Endothelial cell of umbilical vein (primary cell): ENCODE results near the gene PPM1D. TPM values are rescaled to one million over a fixed set of nuclear protein-coding genes. Genes with fewer than 3 reads are reported as not detected.

Source experiments
- BruUV-seq: library from RNA; stranded (reverse); fragments of 400-500 nt; replicated peaks from 2 replicates; lab custom pipeline; 2021; lab: Mats Ljungman, UMichigan
- CTCF ChIA-PET: fragments of 300-600, 350-600 bp; sonication (Branson Sonifier 250); formaldehyde crosslinking; loops from one replicate; lab custom pipeline; 2021; ENCODE audit warnings: antibody characterized with exemption, inconsistent platforms; lab: Charles Lee
- POLR2A ChIA-PET: fragments of 300-600, 350-600 bp; sonication (Branson Sonifier 250); formaldehyde crosslinking; loops from one replicate; lab custom pipeline; 2021; ENCODE audit warnings: antibody characterized with exemption, inconsistent platforms; lab: Charles Lee
- DNase-seq: peaks from one replicate; pipeline ENCODE4 v3.0.0-alpha.2; 2011; ENCODE audit warnings: low read depth, low spot score
- FAIRE-seq: peaks from 2 replicates; lab custom pipeline; 2011; peaks lifted over from hg19 to GRCh38; lab: Jason Lieb, UNC
- H2AFZ ChIP-seq: 2 replicates; pipeline ENCODE4 v1.6.0; 2012; ENCODE audit warnings: low read depth, low read length, control low read depth, inconsistent platforms
- H3K27ac ChIP-seq: 2 replicates; pipeline ENCODE4 v1.5.1; 2011; ENCODE audit warnings: low read depth, mild to moderate bottlenecking, control low read depth, low read length, moderate library complexity; ENCODE audit not compliant: insufficient read depth
- H3K27me3 ChIP-seq, 2 experiments: 2 replicates each; pipeline versions ENCODE4 v1.6.0 to v1.6.1; 2011; ENCODE audit warnings: low read length in 2 of 2, mixed read lengths in 1 of 2; ENCODE audit not compliant: control insufficient read depth in 2 of 2, insufficient read depth in 2 of 2
- H3K36me3 ChIP-seq, 2 experiments: 2 replicates in 1 of 2; 3 replicates in 1 of 2; pipeline ENCODE4 v1.5.1; 2011; ENCODE audit warnings: low read length in 2 of 2, mild to moderate bottlenecking in 1 of 2, moderate library complexity in 1 of 2; ENCODE audit not compliant: control insufficient read depth in 2 of 2, insufficient read depth in 2 of 2; ENCODE audit errors: extremely low read depth in 1 of 2
- H3K4me1 ChIP-seq: 3 replicates; pipeline ENCODE4 v1.5.1; 2011; ENCODE audit warnings: mild to moderate bottlenecking, low read length; ENCODE audit not compliant: control insufficient read depth, insufficient read depth; ENCODE audit errors: extremely low read depth
- H3K4me2 ChIP-seq: 2 replicates; pipeline ENCODE4 v1.6.1; 2011; ENCODE audit warnings: low read length, control low read depth, mixed read lengths; ENCODE audit not compliant: insufficient read depth
- H3K4me3 ChIP-seq, 3 experiments: fragments of 200-600 bp in 1 of 3; sonication (generic), shearing (Covaris generic) in 1 of 3; replicated peaks in 1 of 3; 2 replicates each; pipeline ENCODE4 v1.5.1; 2011 to 2016; ENCODE audit warnings: control low read depth in 3 of 3, low read length in 3 of 3, mild to moderate bottlenecking in 2 of 3, inconsistent platforms in 1 of 3, low read depth in 1 of 3, moderate library complexity in 1 of 3; ENCODE audit not compliant: insufficient read depth in 1 of 3
- H3K79me2 ChIP-seq: 2 replicates; pipeline ENCODE4 v1.6.0; 2012; ENCODE audit warnings: low read length, inconsistent platforms; ENCODE audit not compliant: control insufficient read depth, insufficient read depth
- H3K9ac ChIP-seq: replicated peaks from 2 replicates; pipeline ENCODE3; 2011; ENCODE audit warnings: low read length, control low read depth; ENCODE audit not compliant: insufficient read depth; ENCODE audit errors: extremely low read depth
- H3K9me1 ChIP-seq: replicated peaks from 3 replicates; pipeline ENCODE4 v1.6.0; 2011; ENCODE audit warnings: mild to moderate bottlenecking, low read length; ENCODE audit not compliant: control insufficient read depth, insufficient read depth; ENCODE audit errors: extremely low read depth
- H3K9me3 ChIP-seq: replicated peaks from 2 replicates; pipeline ENCODE4 v1.5.1; 2012; ENCODE audit warnings: low read length, inconsistent platforms; ENCODE audit not compliant: control insufficient read depth, insufficient read depth
- H4K20me1 ChIP-seq: replicated peaks from 2 replicates; pipeline ENCODE3; 2011; ENCODE audit warnings: mild to moderate bottlenecking, low read length; ENCODE audit not compliant: control insufficient read depth, insufficient read depth; ENCODE audit errors: extremely low read depth
- EZH2 ChIP-seq: IDR thresholded peaks from 2 replicates; pipeline ENCODE4 v1.6.1; 2012; ENCODE audit warnings: borderline replicate concordance, low read depth, mild to moderate bottlenecking, moderate library complexity, low read length, inconsistent platforms; ENCODE audit not compliant: severe bottlenecking
- FOS ChIP-seq: IDR thresholded peaks from 2 replicates; pipeline ENCODE4 v1.6.1; 2011; ENCODE audit warnings: mild to moderate bottlenecking, low read length, moderate library complexity, borderline replicate concordance; ENCODE audit not compliant: insufficient read depth
- MYC ChIP-seq: IDR thresholded peaks from one replicate; pipeline ENCODE4 v1.6.1; 2011; ENCODE audit warnings: mild to moderate bottlenecking, low read depth, low read length
- POLR2A ChIP-seq: IDR thresholded peaks from 2 replicates; pipeline ENCODE4 v1.6.1; 2012; ENCODE audit warnings: low read depth, mild to moderate bottlenecking, control low read depth, low read length
- POLR2AphosphoS5 ChIP-seq: IDR thresholded peaks from 2 replicates; pipeline ENCODE4 v1.6.1; 2012; ENCODE audit warnings: low read depth, mild to moderate bottlenecking, control low read depth, low read length, moderate library complexity; ENCODE audit not compliant: insufficient read depth
- dilution Hi-C: fragments of 300-500 bp; cut with MboI; formaldehyde crosslinking; loops from one replicate; pipeline ENCODE4 v1.15.0; 2019; ENCODE audit warnings: low sequenced_read_pairs; ENCODE audit not compliant: extremely low pct_ligation_motif_present
- intact Hi-C: fragments of 100-400 bp; cut with micrococcal nuclease; formaldehyde crosslinking; loops from one replicate; pipeline ENCODE4 v1.10.0; 2022
- polyA plus RNA-seq, 4 experiments: library from polyadenylated mRNA; depleted of rRNA in 3 of 4; stranded (reverse) in 3 of 4; unstranded in 1 of 4; fragments of >200 nt; gene quantifications; 2 replicates each; pipeline versions ENCODE4 v1.2.1 to v1.2.3, GENCODE V29; 2011 to 2012; ENCODE audit warnings: missing spikeins in 1 of 4
- total RNA-seq: library from RNA; stranded (reverse); gene quantifications from 2 replicates; pipeline ENCODE4 v1.2.3, GENCODE V29; 2021
- TF ChIP-seq, protein P1 (sequence below), 2 donors: IDR thresholded peaks; 1 replicate in 1 of 2; 2 replicates in 1 of 2; pipeline ENCODE4 v1.5.1; 2011; ENCODE audit warnings: low read length in 2 of 2, mild to moderate bottlenecking in 2 of 2, moderate library complexity in 2 of 2, control low read depth in 1 of 2, inconsistent platforms in 1 of 2, low read depth in 1 of 2; ENCODE audit not compliant: insufficient read depth in 1 of 2; ENCODE audit errors: extremely low read depth in 1 of 2
- TF ChIP-seq, protein P2 (sequence below): IDR thresholded peaks from 2 replicates; pipeline ENCODE4 v1.6.1; 2011; ENCODE audit not compliant: insufficient read depth, insufficient read length

PPM1D gene
- total and polyA plus RNA-seq, 2 donors (not counting 3 experiments of a cell fraction or from before 2014, with no cell fraction given), result 7.9 to 19.0 TPM

DNA sequence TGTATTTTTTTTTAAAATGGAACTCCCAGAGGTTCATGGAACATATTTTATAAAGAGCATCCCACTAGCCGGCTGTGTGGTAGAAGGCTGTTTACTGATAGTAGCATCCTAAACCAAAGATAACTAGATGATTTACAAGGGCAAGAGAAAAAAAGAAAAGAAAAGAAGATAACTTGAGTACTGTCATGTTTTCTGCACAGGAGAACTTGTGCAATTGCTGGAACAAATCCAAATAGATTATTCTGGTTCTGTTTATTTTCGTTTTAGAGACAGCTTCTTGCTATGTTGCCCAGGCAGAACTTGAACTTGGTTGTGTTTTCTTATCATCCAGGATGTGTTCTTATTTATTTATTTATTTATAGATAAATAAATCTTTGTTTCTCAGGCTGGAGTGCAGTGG is 20.9 kb upstream of the PPM1D start:
- dilution Hi-C loops (no loop called here), intact Hi-C loops (loop anchor here (10.0 kb wide), 1 partner anchor 434 kb away; the partner anchor contains the start of gene CA4)
- POLR2A ChIA-PET, result no interaction called here
- Histone ChIP-seq H4K20me1 (no peaks in the 10 kb centered on the region), H3K27ac (no peak overlapping the region), H2AFZ (no peak overlapping the region), H3K36me3 (no peaks in the 10 kb centered on the region), H3K9me3 (no peaks in the 10 kb centered on the region), H3K27me3 (no peaks in the 10 kb centered on the region), H3K4me2 (no peak overlapping the region), H3K9ac (no peak overlapping the region), H3K4me1 (peaks cover 5% of the 10 kb centered on the region), H3K4me3 (no peak overlapping the region), H3K9me1 (no peaks in the 10 kb centered on the region), H3K79me2 (no peaks in the 10 kb centered on the region)
- no TSS peak for BruUV-seq
- CTCF ChIA-PET, result interaction anchor here (1.1 to 10.6 kb wide), 3 partner anchors 9 to 23 kb away, joined by 3 to 162 read pairs (median 12); partner anchors contain the start of gene PPM1D
- DNase-seq (no peak), FAIRE-seq (no peak)
- TF ChIP-seq, protein P1, sequence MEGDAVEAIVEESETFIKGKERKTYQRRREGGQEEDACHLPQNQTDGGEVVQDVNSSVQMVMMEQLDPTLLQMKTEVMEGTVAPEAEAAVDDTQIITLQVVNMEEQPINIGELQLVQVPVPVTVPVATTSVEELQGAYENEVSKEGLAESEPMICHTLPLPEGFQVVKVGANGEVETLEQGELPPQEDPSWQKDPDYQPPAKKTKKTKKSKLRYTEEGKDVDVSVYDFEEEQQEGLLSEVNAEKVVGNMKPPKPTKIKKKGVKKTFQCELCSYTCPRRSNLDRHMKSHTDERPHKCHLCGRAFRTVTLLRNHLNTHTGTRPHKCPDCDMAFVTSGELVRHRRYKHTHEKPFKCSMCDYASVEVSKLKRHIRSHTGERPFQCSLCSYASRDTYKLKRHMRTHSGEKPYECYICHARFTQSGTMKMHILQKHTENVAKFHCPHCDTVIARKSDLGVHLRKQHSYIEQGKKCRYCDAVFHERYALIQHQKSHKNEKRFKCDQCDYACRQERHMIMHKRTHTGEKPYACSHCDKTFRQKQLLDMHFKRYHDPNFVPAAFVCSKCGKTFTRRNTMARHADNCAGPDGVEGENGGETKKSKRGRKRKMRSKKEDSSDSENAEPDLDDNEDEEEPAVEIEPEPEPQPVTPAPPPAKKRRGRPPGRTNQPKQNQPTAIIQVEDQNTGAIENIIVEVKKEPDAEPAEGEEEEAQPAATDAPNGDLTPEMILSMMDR (IDR thresholded peaks at IDR 0.05; ENCODE audit: extremely low read depth in 1 of 2, insufficient read depth in 1 of 2, low read depth in 1 of 2, low read length in 2 of 2), result no peak
- TF ChIP-seq FOS, result no peak
- no peak for TF ChIP-seq POLR2AphosphoS5
- TF ChIP-seq, protein P2, sequence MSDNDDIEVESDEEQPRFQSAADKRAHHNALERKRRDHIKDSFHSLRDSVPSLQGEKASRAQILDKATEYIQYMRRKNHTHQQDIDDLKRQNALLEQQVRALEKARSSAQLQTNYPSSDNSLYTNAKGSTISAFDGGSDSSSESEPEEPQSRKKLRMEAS, result no peak
- TF ChIP-seq MYC, result no peak
- TF ChIP-seq EZH2, result no peak
- no peak for TF ChIP-seq POLR2A
